Measurements from ENCODE around the gene CCDC85A.

- TF ChIP-seq, protein P1, sequence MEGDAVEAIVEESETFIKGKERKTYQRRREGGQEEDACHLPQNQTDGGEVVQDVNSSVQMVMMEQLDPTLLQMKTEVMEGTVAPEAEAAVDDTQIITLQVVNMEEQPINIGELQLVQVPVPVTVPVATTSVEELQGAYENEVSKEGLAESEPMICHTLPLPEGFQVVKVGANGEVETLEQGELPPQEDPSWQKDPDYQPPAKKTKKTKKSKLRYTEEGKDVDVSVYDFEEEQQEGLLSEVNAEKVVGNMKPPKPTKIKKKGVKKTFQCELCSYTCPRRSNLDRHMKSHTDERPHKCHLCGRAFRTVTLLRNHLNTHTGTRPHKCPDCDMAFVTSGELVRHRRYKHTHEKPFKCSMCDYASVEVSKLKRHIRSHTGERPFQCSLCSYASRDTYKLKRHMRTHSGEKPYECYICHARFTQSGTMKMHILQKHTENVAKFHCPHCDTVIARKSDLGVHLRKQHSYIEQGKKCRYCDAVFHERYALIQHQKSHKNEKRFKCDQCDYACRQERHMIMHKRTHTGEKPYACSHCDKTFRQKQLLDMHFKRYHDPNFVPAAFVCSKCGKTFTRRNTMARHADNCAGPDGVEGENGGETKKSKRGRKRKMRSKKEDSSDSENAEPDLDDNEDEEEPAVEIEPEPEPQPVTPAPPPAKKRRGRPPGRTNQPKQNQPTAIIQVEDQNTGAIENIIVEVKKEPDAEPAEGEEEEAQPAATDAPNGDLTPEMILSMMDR (IDR thresholded peaks at IDR 0.05; ENCODE audit: low read length): no peak
- TF ChIP-seq EZH2 (optimal IDR thresholded peaks at IDR 0.05; ENCODE audit: low read depth, low read length): no peak
Measured at GRCh38 chr2:56177420-56178220, 6.2 kb upstream of the CCDC85A start.

Measured in MM.1S (cell line).